ENCODE results near the gene TP53RK.

Gene TP53RK

GRCh38 chr20:46688151-46689081 lies 828 bp downstream of the TP53RK start:
- no peak for TF ChIP-seq CTCF (IDR thresholded peaks at IDR 0.05)

- TF ChIP-seq CTCF (IDR thresholded peaks at IDR 0.05) = no peak
Measured at GRCh38 chr20:46683939-46684750, 5.1 kb downstream of the TP53RK start.

DNA sequence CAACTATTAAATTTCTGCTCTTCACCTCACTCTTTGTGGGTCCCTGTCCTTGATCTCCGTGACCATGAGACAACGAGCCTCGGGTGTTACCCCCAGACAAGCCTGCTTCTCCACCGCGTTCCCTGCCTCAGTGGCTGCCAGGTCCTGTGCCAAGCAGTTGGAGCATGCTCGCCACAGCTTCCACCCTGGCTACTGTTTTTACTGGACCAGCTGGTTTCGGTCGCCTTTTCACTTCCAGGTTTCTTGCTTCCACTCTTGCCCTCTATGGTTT lies 5.6 kb downstream of the TP53RK start:
- TF ChIP-seq CTCF (IDR thresholded peaks at IDR 0.05) = no peak

- no peak for TF ChIP-seq CTCF (IDR thresholded peaks at IDR 0.05)
Measured at GRCh38 chr20:46683011-46683667, 6.1 kb downstream of the TP53RK start.

- TF ChIP-seq CTCF (IDR thresholded peaks at IDR 0.05) = no peak
Measured at GRCh38 chr20:46682063-46682821, 7.0 kb downstream of the TP53RK start.

- TF ChIP-seq CTCF (IDR thresholded peaks at IDR 0.05) = peak; percentile 84
Measured at GRCh38 chr20:46681032-46681854, 8.0 kb downstream of the TP53RK start.
